ENCODE results near the gene STT3B. TPM values are rescaled to one million over a fixed set of nuclear protein-coding genes. Genes with fewer than 3 reads are reported as not detected.

The STT3B gene
- total RNA-seq, 1 experiment from 2014 or later: 202 TPM

DNA sequence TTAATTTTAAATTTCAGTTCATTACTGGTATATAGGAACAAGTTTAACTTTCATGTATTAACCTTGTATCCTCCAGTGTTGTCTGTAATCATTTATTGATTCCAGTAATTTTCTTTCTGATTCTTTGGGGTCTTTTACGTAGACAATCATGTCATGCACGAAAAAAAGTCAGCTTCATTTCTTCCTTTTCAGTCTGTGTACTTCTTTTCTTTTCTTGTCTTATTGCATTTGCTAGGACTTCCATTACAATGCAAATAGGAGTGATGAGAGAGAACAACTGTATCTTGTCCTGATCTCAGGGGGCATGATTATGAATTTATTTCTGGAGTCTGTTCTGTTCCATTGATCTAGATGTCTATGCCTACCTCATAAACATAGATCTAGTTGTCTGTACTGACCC, 56.5 kb downstream of the STT3B start:
- H3K4me3 Mint-ChIP-seq (ENCODE audit: low read depth, unreplicated experiment): no peak overlapping the region
- DNase-seq: no peak
- peaks cover 10% of the 10 kb centered on the region for H3K4me1 Mint-ChIP-seq (ENCODE audit: low read depth, unreplicated experiment)
- no peaks in the 10 kb centered on the region for H3K27me3 Mint-ChIP-seq (ENCODE audit: unreplicated experiment)
- H3K36me3 Mint-ChIP-seq (ENCODE audit: insufficient read depth, unreplicated experiment): peaks cover 14% of the 10 kb centered on the region
- H3K9me3 Mint-ChIP-seq (ENCODE audit: low read depth, unreplicated experiment): peaks cover 8% of the 10 kb centered on the region
- no peak overlapping the region for H3K27ac Mint-ChIP-seq (ENCODE audit: unreplicated experiment)
- BruUV-seq (replicated peaks): no TSS peak
- intact Hi-C loops (cut with micrococcal nuclease; ENCODE audit: unreplicated experiment): no loop called here
- CTCF ChIA-PET: no interaction called here
- TF ChIP-seq, protein P1, sequence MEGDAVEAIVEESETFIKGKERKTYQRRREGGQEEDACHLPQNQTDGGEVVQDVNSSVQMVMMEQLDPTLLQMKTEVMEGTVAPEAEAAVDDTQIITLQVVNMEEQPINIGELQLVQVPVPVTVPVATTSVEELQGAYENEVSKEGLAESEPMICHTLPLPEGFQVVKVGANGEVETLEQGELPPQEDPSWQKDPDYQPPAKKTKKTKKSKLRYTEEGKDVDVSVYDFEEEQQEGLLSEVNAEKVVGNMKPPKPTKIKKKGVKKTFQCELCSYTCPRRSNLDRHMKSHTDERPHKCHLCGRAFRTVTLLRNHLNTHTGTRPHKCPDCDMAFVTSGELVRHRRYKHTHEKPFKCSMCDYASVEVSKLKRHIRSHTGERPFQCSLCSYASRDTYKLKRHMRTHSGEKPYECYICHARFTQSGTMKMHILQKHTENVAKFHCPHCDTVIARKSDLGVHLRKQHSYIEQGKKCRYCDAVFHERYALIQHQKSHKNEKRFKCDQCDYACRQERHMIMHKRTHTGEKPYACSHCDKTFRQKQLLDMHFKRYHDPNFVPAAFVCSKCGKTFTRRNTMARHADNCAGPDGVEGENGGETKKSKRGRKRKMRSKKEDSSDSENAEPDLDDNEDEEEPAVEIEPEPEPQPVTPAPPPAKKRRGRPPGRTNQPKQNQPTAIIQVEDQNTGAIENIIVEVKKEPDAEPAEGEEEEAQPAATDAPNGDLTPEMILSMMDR (IDR thresholded peaks at IDR 0.05; ENCODE audit: unreplicated experiment): no peak

DNA sequence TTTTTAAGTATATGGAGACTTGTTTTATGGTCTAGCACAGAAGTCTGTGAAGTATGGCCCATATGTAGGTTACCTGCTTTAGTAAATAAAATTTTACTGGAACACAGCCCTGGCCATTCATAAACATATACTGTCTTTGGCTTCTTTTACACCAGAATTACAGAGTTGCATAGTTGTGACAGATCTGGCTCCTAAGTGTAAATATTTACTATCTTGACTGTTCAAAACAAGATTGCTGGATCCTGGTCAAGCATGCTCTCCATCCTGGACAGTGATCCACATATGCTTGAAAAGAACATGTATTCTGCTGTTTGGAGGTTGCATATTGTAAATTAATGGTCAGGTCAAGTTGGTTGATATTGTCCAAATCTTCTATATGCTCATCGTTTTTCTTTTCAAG, 57.9 kb downstream of the STT3B start:
- peaks cover 22% of the 10 kb centered on the region for H3K36me3 Mint-ChIP-seq (ENCODE audit: insufficient read depth, unreplicated experiment)
- H3K9me3 Mint-ChIP-seq (ENCODE audit: low read depth, unreplicated experiment): peaks cover 8% of the 10 kb centered on the region
- CTCF ChIA-PET: no interaction called here
- no peak overlapping the region for H3K4me3 Mint-ChIP-seq (ENCODE audit: low read depth, unreplicated experiment)
- TF ChIP-seq, protein P1 (IDR thresholded peaks at IDR 0.05; ENCODE audit: unreplicated experiment): no peak
- H3K27ac Mint-ChIP-seq (ENCODE audit: unreplicated experiment): no peak overlapping the region
- no TSS peak for BruUV-seq (replicated peaks)
- DNase-seq: no peak
- peaks cover 10% of the 10 kb centered on the region for H3K4me1 Mint-ChIP-seq (ENCODE audit: low read depth, unreplicated experiment)
- intact Hi-C loops (cut with micrococcal nuclease; ENCODE audit: unreplicated experiment): no loop called here
- no peaks in the 10 kb centered on the region for H3K27me3 Mint-ChIP-seq (ENCODE audit: unreplicated experiment)

DNA sequence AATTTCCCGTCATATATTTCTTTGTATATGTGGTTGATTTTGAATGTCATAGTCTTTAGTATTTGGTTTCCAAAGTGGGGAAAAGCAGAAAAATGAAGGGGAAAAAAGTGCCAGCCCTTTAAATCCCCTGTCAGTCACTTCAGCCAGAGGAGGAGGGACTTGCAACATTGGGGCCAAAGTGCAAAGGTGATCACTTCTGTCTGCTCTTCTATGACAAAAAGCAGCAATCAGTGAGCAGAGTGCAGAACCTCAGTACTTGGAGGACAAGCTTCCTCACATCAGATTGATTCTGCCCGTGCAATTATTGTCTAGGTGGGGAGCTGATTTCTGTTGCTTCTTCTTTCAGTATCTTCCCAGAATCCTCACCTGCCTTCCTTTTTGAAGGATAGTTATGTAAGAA, 60.0 kb downstream of the STT3B start:
- intact Hi-C loops (cut with micrococcal nuclease; ENCODE audit: unreplicated experiment): no loop called here
- Mint-ChIP-seq H3K4me1 (ENCODE audit: low read depth, unreplicated experiment) (peaks cover 10% of the 10 kb centered on the region), H3K9me3 (ENCODE audit: low read depth, unreplicated experiment) (peaks cover 8% of the 10 kb centered on the region)

DNA sequence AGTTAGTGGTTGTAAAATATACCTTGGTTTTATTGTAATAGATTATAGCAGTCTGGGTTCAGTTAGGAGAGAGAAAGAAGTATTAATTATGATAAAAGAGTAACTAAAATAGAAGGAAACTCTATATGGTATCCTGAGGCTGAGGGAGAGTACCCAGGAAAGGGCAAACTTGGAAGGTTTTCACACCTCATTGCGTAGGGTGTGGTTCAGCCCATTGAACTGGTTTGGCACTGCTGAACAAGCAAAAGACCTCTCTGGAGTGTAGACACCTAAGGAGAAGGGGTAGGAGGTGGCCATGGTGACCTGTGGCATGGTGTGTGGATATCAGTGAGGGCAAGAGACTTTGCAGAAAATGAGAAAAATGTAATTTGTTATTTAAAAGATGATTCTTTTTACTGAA, 63.5 kb downstream of the STT3B start:
- no peaks in the 10 kb centered on the region for H3K9me3 Mint-ChIP-seq (ENCODE audit: low read depth, unreplicated experiment)
- no peak for DNase-seq
- CTCF ChIA-PET: no interaction called here
- TF ChIP-seq, protein P1 (IDR thresholded peaks at IDR 0.05; ENCODE audit: unreplicated experiment): no peak
- H3K4me3 Mint-ChIP-seq (ENCODE audit: low read depth, unreplicated experiment): no peak overlapping the region
- H3K27me3 Mint-ChIP-seq (ENCODE audit: unreplicated experiment): no peaks in the 10 kb centered on the region
- BruUV-seq (replicated peaks): no TSS peak
- H3K27ac Mint-ChIP-seq (ENCODE audit: unreplicated experiment): no peak overlapping the region
- peaks cover 10% of the 10 kb centered on the region for H3K4me1 Mint-ChIP-seq (ENCODE audit: low read depth, unreplicated experiment)
- H3K36me3 Mint-ChIP-seq (ENCODE audit: insufficient read depth, unreplicated experiment): peaks cover 18% of the 10 kb centered on the region
- intact Hi-C loops (cut with micrococcal nuclease; ENCODE audit: unreplicated experiment): no loop called here

More for the DNA sequence above, 60.0 kb downstream of the STT3B start:
- TF ChIP-seq, protein P1 (IDR thresholded peaks at IDR 0.05; ENCODE audit: unreplicated experiment): no peak
- Mint-ChIP-seq H3K4me3 (ENCODE audit: low read depth, unreplicated experiment) (no peak overlapping the region), H3K36me3 (ENCODE audit: insufficient read depth, unreplicated experiment) (peaks cover 22% of the 10 kb centered on the region), H3K27ac (ENCODE audit: unreplicated experiment) (no peak overlapping the region), H3K27me3 (ENCODE audit: unreplicated experiment) (no peaks in the 10 kb centered on the region)
- BruUV-seq (replicated peaks): no TSS peak
- CTCF ChIA-PET: no interaction called here
- no peak for DNase-seq

Data from Calu3 (cell line).